Measurements from ENCODE around the gene IL23A.

Gene IL23A

GRCh38 chr12:56362130-56363059, 23.7 kb downstream of the IL23A start, which contains the start of gene APOF:
Gene APOF (minus strand): TSS chr12:56362857. CDS start chr12:56362745, 112 bp downstream.
- no peak for DNase-seq

- no peak for DNase-seq
Observed at GRCh38 chr12:56366948-56367347, 28.3 kb downstream of the IL23A start.

DNA sequence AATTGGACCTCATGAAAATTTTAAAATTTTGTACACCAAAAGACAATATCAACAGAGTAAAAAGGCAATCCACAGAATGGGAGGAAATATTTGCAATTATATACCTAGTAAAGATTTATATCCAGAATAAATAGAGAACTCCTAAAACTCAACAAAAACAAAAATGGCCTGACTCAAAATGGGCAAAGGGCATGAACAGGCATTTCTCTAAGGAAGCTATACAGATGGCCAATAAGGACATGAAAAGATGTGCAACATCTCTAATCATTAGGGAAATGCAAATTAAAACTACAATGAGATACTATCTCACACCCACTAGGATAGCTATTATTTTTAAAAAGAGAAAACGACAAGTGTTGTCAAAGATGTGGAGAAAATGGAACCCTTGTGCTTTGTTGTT, 34.8 kb downstream of the IL23A start:
- DNase-seq: no peak

GRCh38 chr12:56374726-56375597, 36.3 kb downstream of the IL23A start:
- DNase-seq: no peak

GRCh38 chr12:56375598-56376434, 37.1 kb downstream of the IL23A start:
- DNase-seq: no peak

DNA sequence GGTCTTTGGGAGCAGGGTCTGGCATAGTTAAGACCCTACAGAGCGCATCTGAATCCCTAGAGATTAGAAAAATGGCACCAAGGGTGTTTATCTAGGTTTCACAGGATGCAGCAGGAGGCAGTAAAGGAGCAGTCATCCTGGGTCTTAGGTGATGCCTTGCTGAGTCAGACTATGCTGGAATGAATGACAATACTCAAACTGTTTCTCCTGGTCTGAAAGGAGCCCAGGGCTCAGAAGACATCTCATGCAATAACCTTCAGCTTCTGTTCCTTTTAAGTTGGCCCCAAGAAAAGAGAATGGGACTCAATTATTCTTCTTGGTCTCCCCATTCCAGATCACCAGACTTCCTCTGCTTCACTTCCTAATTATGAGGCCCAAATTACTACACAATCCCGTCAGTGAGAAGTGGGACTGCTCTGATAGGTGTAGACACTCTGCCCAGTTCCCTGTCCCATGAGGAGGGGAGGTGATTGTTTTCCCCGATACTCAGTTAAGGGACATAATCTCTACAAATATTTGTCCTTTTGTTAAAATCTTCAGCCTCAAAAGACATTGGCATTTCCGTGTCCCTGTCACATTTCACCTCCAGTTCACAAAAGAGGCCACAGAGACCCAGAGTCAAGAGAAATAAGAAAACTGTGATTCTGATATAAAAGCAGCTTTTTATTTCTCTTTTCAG, 38.8 kb downstream of the IL23A start:
- no peak for DNase-seq

DNA sequence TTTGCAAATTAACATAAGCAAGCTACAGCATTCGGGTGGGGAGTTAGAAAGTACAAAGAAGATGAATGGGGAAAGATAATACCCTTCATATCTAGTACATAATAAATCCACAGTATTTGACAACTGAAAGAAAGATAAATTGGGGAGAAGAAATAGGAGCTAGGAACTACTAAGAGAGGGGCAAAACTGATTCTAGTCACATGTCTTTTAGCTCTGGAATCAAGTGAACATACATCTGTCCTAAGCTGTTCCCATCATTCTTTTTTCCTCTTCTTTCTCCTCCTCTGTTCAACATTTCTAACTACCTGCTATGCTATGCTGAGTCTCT, 39.3 kb downstream of the IL23A start:
- no peak for DNase-seq

DNA sequence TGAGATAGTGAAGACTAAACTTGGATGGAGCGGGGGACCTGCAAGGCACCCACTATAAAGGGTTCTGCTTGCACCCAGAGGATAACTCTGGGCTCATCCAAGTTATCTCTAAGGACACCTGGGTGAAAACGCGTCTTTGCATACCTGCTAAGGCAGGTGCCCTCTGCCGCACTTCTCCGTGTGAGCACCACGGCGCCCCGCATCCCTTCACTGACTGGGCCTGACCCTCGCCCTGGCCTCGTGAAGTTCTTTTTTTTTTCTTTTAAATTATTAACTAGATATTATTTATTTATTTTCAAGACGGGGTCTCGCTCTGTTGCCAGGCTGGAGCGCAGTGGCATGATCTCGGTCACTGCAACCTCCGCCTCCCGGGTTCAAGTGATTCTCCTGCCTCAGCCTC, 43.9 kb downstream of the IL23A start:
- DNase-seq: no peak

- DNase-seq: no peak
Observed at GRCh38 chr12:56385873-56386272, 47.2 kb downstream of the IL23A start.

DNA sequence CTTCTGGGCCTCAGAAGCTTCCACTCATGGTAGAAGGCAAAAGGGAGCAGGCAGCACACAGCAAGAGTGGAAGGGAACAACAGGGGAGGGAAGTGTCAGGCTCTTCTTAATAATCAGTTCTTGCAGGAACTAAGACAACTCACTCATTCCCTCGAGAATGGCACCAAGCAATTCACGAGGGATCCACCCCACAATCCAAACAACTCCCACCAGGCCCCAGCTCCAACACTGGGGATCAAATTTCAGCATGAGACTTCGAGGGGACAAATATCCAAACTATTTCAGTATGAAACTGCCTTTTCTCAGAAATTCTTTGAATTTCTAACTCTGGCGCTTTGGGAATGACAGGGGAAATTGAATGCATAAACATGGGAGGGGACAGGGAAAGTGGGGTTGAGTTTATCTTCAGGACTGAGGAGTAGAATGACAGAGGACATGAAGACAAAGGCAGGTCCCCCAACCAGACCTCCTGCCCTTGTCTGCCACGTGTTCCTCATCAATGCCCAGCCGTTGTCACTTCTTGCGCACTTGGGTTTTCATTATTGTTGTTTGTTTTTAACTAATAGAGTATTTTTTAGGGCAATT, 48.6 kb downstream of the IL23A start:
- DNase-seq: no peak

DNA sequence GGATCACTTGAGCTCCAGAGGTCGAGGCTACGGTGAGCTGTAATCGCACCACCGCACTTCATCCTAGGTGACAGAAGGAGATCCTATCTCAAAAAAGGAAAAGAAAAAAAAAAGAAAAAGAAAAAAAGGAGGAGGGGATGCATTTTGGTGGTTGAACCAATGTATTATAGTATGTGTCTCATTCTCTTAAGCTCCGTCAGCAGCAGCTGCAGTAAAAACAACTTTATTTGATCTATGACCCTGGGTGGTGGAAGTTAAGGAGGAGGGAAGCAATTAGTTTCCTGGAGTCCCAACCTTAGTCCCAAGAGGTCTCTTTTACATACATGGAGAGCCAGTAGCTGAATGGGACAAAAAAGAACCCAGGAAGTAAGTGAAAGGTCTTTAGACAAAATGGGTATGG, 50.7 kb downstream of the IL23A start:
- DNase-seq: no peak
